Ovary (tissue), 9 donors: ENCODE measurements around the gene RASGRP1. TPM values are rescaled to one million over a fixed set of nuclear protein-coding genes. Genes with fewer than 3 reads are reported as not detected.

Experiments used
- DNase-seq, 5 donors: peaks; one replicate each; pipeline ENCODE4 v3.0.0-alpha.2; 2019 to 2020
- H3K27ac ChIP-seq, 2 donors: fragments of 200-600 bp; one replicate each; pipeline versions ENCODE4 v1.5.1 to v1.8.0; 2019 to 2022
- H3K27me3 ChIP-seq: fragments of 200-600 bp; one replicate; pipeline ENCODE4 v1.8.0; 2022
- H3K36me3 ChIP-seq: fragments of 200-600 bp; sonication (generic); one replicate; pipeline ENCODE4 v1.5.1; 2019
- H3K4me1 ChIP-seq: one replicate; pipeline ENCODE4 v1.8.1; 2013; ENCODE audit warnings: mild to moderate bottlenecking, moderate library complexity; ENCODE audit not compliant: insufficient read depth
- H3K4me3 ChIP-seq: fragments of 200-600 bp; sonication (generic); one replicate; pipeline ENCODE4 v1.5.1; 2017
- H3K9me3 ChIP-seq, 2 donors: fragments of 200-600 bp in 1 of 2; sonication (generic) in 1 of 2; one replicate each; pipeline versions ENCODE4 v1.5.1 to v1.8.1; 2013 to 2019; ENCODE audit warnings: mild to moderate bottlenecking in 1 of 2, moderate library complexity in 1 of 2
- EP300 ChIP-seq: sonication (generic); formaldehyde crosslinking; IDR thresholded peaks from one replicate; pipeline ENCODE4 v1.6.1; 2017; ENCODE audit warnings: antibody characterized with exemption
- POLR2A ChIP-seq: fragments of 450-650 bp; IDR thresholded peaks from one replicate; pipeline ENCODE4 v1.6.1; 2017; ENCODE audit warnings: antibody characterized with exemption, mild to moderate bottlenecking, moderate library complexity
- WGBS, 3 donors: extraction: QIAGEN DNeasy Blood & Tissue Kit in 1 of 3; methylation state at CpG; one replicate each; pipeline versions ENCODE4 v1.1.5 to v1.1.7; 2013 to 2017; 5-methylcytosine and 5-hydroxymethylcytosine counted together
- intact Hi-C, 4 donors: fragments of 100-400 bp; cut with DNase I; formaldehyde crosslinking; loops; one replicate each; pipeline versions ENCODE4 v1.11.0 to v1.15.1; 2022 to 2023
- polyA plus RNA-seq, 2 donors: library from polyadenylated mRNA; stranded (reverse); fragments of 200-250 nt in 1 of 2; fragments of 350-450 nt in 1 of 2; fragmentation: Illumina TruSeq in 1 of 2; extraction: RNeasy Lipid Tissue Mini Kit (QIAGEN cat#74804) in 1 of 2; gene quantifications; one replicate each; pipeline ENCODE4 v1.2.3, GENCODE V29; 2013 to 2014
- total RNA-seq, 7 donors: library from RNA; depleted of rRNA in 2 of 7; stranded (reverse); fragments of >200 nt in 2 of 7; fragmentation: NEBNext Ultra II Directional in 3 of 7; extraction: Animal tissue kit (Norgen Biotek cat#: 25700) in 3 of 7; gene quantifications; one replicate each; pipeline versions ENCODE4 v1.1.0 to v1.2.4, GENCODE V29; 2016 to 2023
- TF ChIP-seq, protein P1 (sequence below), 3 donors: fragments of 450-650 bp in 2 of 3; fragments of 200-600 bp in 1 of 3; IDR thresholded peaks; one replicate each; pipeline versions ENCODE4 v1.5.1 to v1.8.0; 2016 to 2022; ENCODE audit warnings: antibody characterized with exemption in 3 of 3, mild to moderate bottlenecking in 1 of 3
- donor health status: DM: no; HTN: no; CAD: no; lungs with moderate emphysema.
- donor health status: DM: no; HTN: no; CAD: no.
- donor health status: Bipolar disorder and iron deficiency.
- donor health status: DM: yes; HTN: yes; CAD: no.
- donor health status: DM: no; HTN: no; CAD: no.
- donor health status: DM: yes; HTN: yes; CAD: no.

Gene RASGRP1
- total and polyA plus RNA-seq, 9 donors = 0.13 to 15.5 (median 1.0) TPM

DNA sequence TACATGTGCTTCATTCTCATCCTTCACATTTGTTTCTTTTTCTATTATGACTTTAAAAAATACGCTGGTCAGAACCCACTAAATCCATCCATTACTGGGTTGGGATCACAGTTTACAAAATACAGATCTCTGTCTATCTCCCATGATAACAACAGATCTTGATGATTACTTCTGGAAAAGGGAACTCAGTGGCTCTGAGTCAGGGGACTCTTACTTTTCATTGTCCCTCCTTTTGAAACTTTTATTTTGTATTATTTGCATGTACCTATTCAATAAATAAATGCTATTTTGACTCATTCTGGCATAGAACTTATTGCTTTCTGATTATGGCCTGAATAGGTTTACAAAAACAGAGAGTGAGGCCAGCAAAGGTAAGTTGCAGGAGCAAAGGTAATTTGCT, 11.6 kb upstream of the RASGRP1 start:
- intact Hi-C loops = no loop called here
- no peaks in the 10 kb centered on the region for H3K27me3 ChIP-seq
- H3K4me3 ChIP-seq = no peak overlapping the region
- H3K27ac ChIP-seq = no peak overlapping the region
- no peaks in the 10 kb centered on the region for H3K36me3 ChIP-seq
- H3K9me3 ChIP-seq = no peaks in the 10 kb centered on the region
- no peak for DNase-seq
- no peak for TF ChIP-seq POLR2A
- TF ChIP-seq, protein P1, sequence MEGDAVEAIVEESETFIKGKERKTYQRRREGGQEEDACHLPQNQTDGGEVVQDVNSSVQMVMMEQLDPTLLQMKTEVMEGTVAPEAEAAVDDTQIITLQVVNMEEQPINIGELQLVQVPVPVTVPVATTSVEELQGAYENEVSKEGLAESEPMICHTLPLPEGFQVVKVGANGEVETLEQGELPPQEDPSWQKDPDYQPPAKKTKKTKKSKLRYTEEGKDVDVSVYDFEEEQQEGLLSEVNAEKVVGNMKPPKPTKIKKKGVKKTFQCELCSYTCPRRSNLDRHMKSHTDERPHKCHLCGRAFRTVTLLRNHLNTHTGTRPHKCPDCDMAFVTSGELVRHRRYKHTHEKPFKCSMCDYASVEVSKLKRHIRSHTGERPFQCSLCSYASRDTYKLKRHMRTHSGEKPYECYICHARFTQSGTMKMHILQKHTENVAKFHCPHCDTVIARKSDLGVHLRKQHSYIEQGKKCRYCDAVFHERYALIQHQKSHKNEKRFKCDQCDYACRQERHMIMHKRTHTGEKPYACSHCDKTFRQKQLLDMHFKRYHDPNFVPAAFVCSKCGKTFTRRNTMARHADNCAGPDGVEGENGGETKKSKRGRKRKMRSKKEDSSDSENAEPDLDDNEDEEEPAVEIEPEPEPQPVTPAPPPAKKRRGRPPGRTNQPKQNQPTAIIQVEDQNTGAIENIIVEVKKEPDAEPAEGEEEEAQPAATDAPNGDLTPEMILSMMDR (IDR thresholded peaks at IDR 0.05) = no peak
- H3K4me1 ChIP-seq = no peaks in the 10 kb centered on the region
- 82 to 90% (median 86%) methylated on average over 1 of the region's 1 CpG for WGBS, 3 donors

DNA sequence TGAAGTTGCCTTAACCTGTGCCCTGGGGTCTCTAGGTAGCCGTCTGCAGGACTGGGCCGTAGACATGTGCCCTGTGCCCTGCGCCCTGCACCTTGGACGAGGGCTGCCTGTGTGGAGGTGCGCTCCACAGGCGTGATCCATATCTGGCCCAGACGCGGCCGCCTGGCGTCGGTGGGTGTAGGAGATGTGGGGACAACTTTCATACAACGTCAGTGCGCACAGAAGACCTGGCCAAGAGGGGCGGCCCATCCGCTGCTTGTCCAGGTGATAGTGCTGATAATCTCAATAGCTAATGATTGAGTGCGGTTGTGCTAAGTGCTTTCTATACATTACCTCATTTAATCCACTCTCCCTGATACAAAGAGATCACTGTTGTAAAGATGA, 665 bp upstream of the RASGRP1 start:
- Histone ChIP-seq H3K36me3 (no peaks in the 10 kb centered on the region), H3K4me3 (no peak overlapping the region), H3K4me1 (no peaks in the 10 kb centered on the region), H3K27ac (no peak overlapping the region), H3K27me3 (no peaks in the 10 kb centered on the region), H3K9me3 (no peaks in the 10 kb centered on the region)
- intact Hi-C loops = no loop called here
- no peak for DNase-seq
- WGBS, 3 donors = 46 to 55% (median 50%) methylated on average over 16 of the region's 16 CpGs
- TF ChIP-seq POLR2A = no peak
- TF ChIP-seq, protein P1 (IDR thresholded peaks at IDR 0.05) = no peak

DNA sequence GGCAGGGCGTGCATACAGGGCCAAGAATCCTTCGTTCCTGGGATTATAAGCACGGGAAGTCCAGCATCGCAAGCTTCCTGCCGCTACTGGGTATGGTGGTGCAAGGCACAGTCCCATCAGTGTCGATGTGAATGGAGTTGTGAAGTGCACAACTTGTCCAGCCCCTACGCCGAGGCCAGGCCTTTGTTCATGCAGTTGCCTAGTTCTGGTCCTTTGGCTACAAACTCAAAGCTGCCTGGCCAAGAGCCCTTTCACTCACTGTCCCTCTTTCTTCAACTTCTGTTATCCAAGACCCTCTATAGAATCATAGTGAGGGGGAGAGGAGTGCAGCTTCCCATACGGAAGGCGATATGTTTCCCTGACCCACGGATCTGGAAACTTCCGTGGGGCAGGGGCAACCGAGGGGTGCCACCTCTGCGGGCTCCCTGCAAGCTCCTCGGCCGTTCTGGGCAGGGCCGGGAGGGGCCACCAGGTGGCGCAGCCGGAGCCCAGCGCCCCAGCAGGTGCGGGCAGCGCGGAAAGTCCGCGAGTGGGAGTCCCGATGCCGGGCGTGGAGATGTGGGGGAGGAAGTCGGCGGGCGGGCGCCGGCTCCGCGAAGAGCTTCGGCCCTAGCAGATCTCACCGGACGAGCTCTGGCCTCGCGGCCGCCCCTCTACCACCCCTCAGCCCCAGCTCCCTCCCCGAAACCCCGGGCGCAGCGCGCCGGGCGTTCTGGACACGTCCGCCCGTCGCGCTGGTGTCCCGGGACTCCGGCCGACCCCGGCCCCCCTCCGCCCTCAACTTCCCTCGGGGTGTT, 693 bp downstream of the RASGRP1 start:
- Histone ChIP-seq H3K27me3 (no peaks in the 10 kb centered on the region), H3K27ac (no peak overlapping the region), H3K4me3 (peak overlapping the region; percentile 39), H3K9me3 (no peaks in the 10 kb centered on the region), H3K36me3 (no peaks in the 10 kb centered on the region), H3K4me1 (no peaks in the 10 kb centered on the region)
- intact Hi-C loops = no loop called here
- DNase-seq = peak; percentile 11 to 66 (median 32)
- 9 to 13% (median 11%) methylated on average over 46 to 59 of the region's 59 CpGs for WGBS, 3 donors
- TF ChIP-seq, protein P1 (IDR thresholded peaks at IDR 0.05) = peak in 1 of 3 donors; percentile 12
- TF ChIP-seq EP300 = no peak

DNA sequence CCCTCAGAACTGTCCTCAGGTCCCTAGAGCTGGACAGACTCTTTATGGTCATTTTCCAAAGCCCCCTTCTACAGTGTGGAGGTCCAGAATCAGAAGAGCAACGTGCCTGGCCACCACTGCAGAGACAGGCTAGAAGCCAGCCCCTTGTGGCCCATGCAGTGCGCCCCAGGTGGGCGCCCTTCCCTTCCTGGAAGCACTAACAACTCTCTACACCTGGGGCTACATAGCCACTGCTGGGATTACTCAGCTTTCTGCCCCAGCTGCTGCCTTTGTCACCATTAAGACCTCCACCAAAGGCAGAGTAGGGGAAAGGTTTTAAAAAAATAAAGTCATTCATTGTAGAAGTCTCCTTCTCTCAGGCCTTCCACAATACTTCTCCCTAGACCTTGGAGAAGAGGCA, 2.3 kb downstream of the RASGRP1 start:
- no peaks in the 10 kb centered on the region for H3K27me3 ChIP-seq
- intact Hi-C loops = no loop called here
- 79 to 95% (median 90%) methylated on average over 3 of the region's 3 CpGs for WGBS, 3 donors
- H3K27ac ChIP-seq = no peak overlapping the region
- TF ChIP-seq EP300 = no peak
- TF ChIP-seq, protein P1 (IDR thresholded peaks at IDR 0.05) = no peak
- no peaks in the 10 kb centered on the region for H3K36me3 ChIP-seq
- no peak for DNase-seq
- no peak overlapping the region for H3K4me3 ChIP-seq
- H3K9me3 ChIP-seq = no peaks in the 10 kb centered on the region
- no peaks in the 10 kb centered on the region for H3K4me1 ChIP-seq
